BJ (cell line): ENCODE measurements around the gene KDM8. TPM values are rescaled to one million over a fixed set of nuclear protein-coding genes. Genes with fewer than 3 reads are reported as not detected.
A peak's percentile ranks its signal among the peaks of the same experiment; 100 is the strongest.
"Not testable (repeated sequence)": the region's sequence is repeated elsewhere in the genome, so short reads cannot be mapped to it uniquely, and the experiment has no call there.

Experiments
- CTCF ChIA-PET: fragments of 350-600 bp; formaldehyde crosslinking; extraction: SDS; loops from one replicate; lab custom pipeline; 2021; ENCODE audit warnings: antibody characterized with exemption, inconsistent platforms; lab: Yijun Ruan, JAX
- POLR2A ChIA-PET: fragments of 300-600 bp; sonication (Branson Sonifier 250); formaldehyde crosslinking; extraction: SDS; loops from one replicate; lab custom pipeline; 2021; ENCODE audit warnings: antibody characterized with exemption; lab: Charles Lee
- DNase-seq: peaks from one replicate; pipeline ENCODE4 v3.0.0-alpha.2; 2011; ENCODE audit warnings: low read depth
- H3K27me3 ChIP-seq: 2 replicates; pipeline ENCODE4 v1.6.0; 2011; ENCODE audit warnings: low read length; ENCODE audit not compliant: control insufficient read depth, insufficient read depth
- H3K36me3 ChIP-seq: 2 replicates; pipeline ENCODE4 v1.5.1; 2011; ENCODE audit warnings: low read length; ENCODE audit not compliant: control insufficient read depth, insufficient read depth
- H3K4me3 ChIP-seq: 2 replicates; pipeline ENCODE4 v1.5.1; 2011; ENCODE audit warnings: low read depth, mild to moderate bottlenecking, control low read depth, low read length
- CTCF ChIP-seq: IDR thresholded peaks from 2 replicates; pipeline ENCODE4 v1.5.1; 2011; ENCODE audit warnings: low read depth, mild to moderate bottlenecking, control low read depth, inconsistent platforms, low read length, moderate library complexity; ENCODE audit not compliant: insufficient read depth
- polyA plus RNA-seq: library from polyadenylated mRNA; depleted of rRNA; stranded (reverse); fragments of >200 nt; gene quantifications from 2 replicates; pipeline ENCODE4 v1.2.3, GENCODE V29; 2011

KDM8 gene
- polyA plus RNA-seq, 1 experiment = 3.7 TPM

GRCh38 chr16:27259710-27260109 is 56.4 kb downstream of the KDM8 start:
- POLR2A ChIA-PET = no interaction called here
- Histone ChIP-seq H3K4me3 (no peak overlapping the region), H3K27me3 (no peaks in the 10 kb centered on the region), H3K36me3 (no peaks in the 10 kb centered on the region)
- TF ChIP-seq CTCF = no peak
- DNase-seq = no peak
- CTCF ChIA-PET = interaction anchor here (0.7 kb wide), 1 partner anchor 8 kb away, joined by 3 read pairs; no protein-coding TSS in a partner anchor

- POLR2A ChIA-PET, H3K36me3 ChIP-seq, H3K27me3 ChIP-seq, H3K4me3 ChIP-seq, DNase-seq: not testable (repeated sequence)
- CTCF ChIA-PET = interaction anchor here (1.0 kb wide), 1 partner anchor 105 kb away, joined by 3 read pairs; no protein-coding TSS in a partner anchor
Observed at GRCh38 chr16:27262904-27263423, 59.6 kb downstream of the KDM8 start.

GRCh38 chr16:27264151-27264550 is 60.8 kb downstream of the KDM8 start:
- peak; percentile 45 for DNase-seq
- ChIA-PET POLR2A (interaction anchor here (0.6 kb wide), 1 partner anchor 42 kb away, joined by 4 read pairs; no protein-coding TSS in a partner anchor), CTCF (interaction anchor here (0.6 to 1.1 kb wide), 3 partner anchors 9 to 295 kb away, joined by 3 to 4 read pairs (median 4); no protein-coding TSS in a partner anchor)
- H3K36me3 ChIP-seq = no peaks in the 10 kb centered on the region
- no peak for TF ChIP-seq CTCF
- no peak overlapping the region for H3K4me3 ChIP-seq
- H3K27me3 ChIP-seq = no peaks in the 10 kb centered on the region

- H3K4me3 ChIP-seq = no peak overlapping the region
- no peaks in the 10 kb centered on the region for H3K36me3 ChIP-seq
- TF ChIP-seq CTCF = no peak
- H3K27me3 ChIP-seq = no peaks in the 10 kb centered on the region
- no peak for DNase-seq
- ChIA-PET CTCF (interaction anchor here (0.7 kb wide), 1 partner anchor 12 kb away, joined by 3 read pairs; no protein-coding TSS in a partner anchor), POLR2A (no interaction called here)
Observed at GRCh38 chr16:27265982-27266381, 62.7 kb downstream of the KDM8 start.

- Histone ChIP-seq H3K27me3 (no peaks in the 10 kb centered on the region), H3K36me3 (no peaks in the 10 kb centered on the region), H3K4me3 (no peak overlapping the region)
- CTCF ChIA-PET = no interaction called here
- POLR2A ChIA-PET = no interaction called here
- TF ChIP-seq CTCF = no peak
- DNase-seq = no peak
Observed at GRCh38 chr16:27267037-27267677, 63.8 kb downstream of the KDM8 start.
